Endothelial cell of umbilical vein (primary cell): ENCODE measurements around the gene MVP. TPM values are rescaled to one million over a fixed set of nuclear protein-coding genes. Genes with fewer than 3 reads are reported as not detected.

ENCODE experiments used
- BruUV-seq: library from RNA; stranded (reverse); fragments of 400-500 nt; replicated peaks from 2 replicates; lab custom pipeline; 2021; lab: Mats Ljungman, UMichigan
- CTCF ChIA-PET: fragments of 300-600, 350-600 bp; sonication (Branson Sonifier 250); formaldehyde crosslinking; loops from one replicate; lab custom pipeline; 2021; ENCODE audit warnings: antibody characterized with exemption, inconsistent platforms; lab: Charles Lee
- POLR2A ChIA-PET: fragments of 300-600, 350-600 bp; sonication (Branson Sonifier 250); formaldehyde crosslinking; loops from one replicate; lab custom pipeline; 2021; ENCODE audit warnings: antibody characterized with exemption, inconsistent platforms; lab: Charles Lee
- DNase-seq: peaks from one replicate; pipeline ENCODE4 v3.0.0-alpha.2; 2011; ENCODE audit warnings: low read depth, low spot score
- FAIRE-seq: peaks from 2 replicates; lab custom pipeline; 2011; peaks lifted over from hg19 to GRCh38; lab: Jason Lieb, UNC
- H2AFZ ChIP-seq: 2 replicates; pipeline ENCODE4 v1.6.0; 2012; ENCODE audit warnings: low read depth, low read length, control low read depth, inconsistent platforms
- H3K27ac ChIP-seq: 2 replicates; pipeline ENCODE4 v1.5.1; 2011; ENCODE audit warnings: low read depth, mild to moderate bottlenecking, control low read depth, low read length, moderate library complexity; ENCODE audit not compliant: insufficient read depth
- H3K27me3 ChIP-seq, 2 experiments: 2 replicates each; pipeline versions ENCODE4 v1.6.0 to v1.6.1; 2011; ENCODE audit warnings: low read length in 2 of 2, mixed read lengths in 1 of 2; ENCODE audit not compliant: control insufficient read depth in 2 of 2, insufficient read depth in 2 of 2
- H3K36me3 ChIP-seq, 2 experiments: 2 replicates in 1 of 2; 3 replicates in 1 of 2; pipeline ENCODE4 v1.5.1; 2011; ENCODE audit warnings: low read length in 2 of 2, mild to moderate bottlenecking in 1 of 2, moderate library complexity in 1 of 2; ENCODE audit not compliant: control insufficient read depth in 2 of 2, insufficient read depth in 2 of 2; ENCODE audit errors: extremely low read depth in 1 of 2
- H3K4me1 ChIP-seq: 3 replicates; pipeline ENCODE4 v1.5.1; 2011; ENCODE audit warnings: mild to moderate bottlenecking, low read length; ENCODE audit not compliant: control insufficient read depth, insufficient read depth; ENCODE audit errors: extremely low read depth
- H3K4me2 ChIP-seq: 2 replicates; pipeline ENCODE4 v1.6.1; 2011; ENCODE audit warnings: low read length, control low read depth, mixed read lengths; ENCODE audit not compliant: insufficient read depth
- H3K4me3 ChIP-seq, 3 experiments: fragments of 200-600 bp in 1 of 3; sonication (generic), shearing (Covaris generic) in 1 of 3; replicated peaks in 1 of 3; 2 replicates each; pipeline ENCODE4 v1.5.1; 2011 to 2016; ENCODE audit warnings: control low read depth in 3 of 3, low read length in 3 of 3, mild to moderate bottlenecking in 2 of 3, inconsistent platforms in 1 of 3, low read depth in 1 of 3, moderate library complexity in 1 of 3; ENCODE audit not compliant: insufficient read depth in 1 of 3
- H3K79me2 ChIP-seq: 2 replicates; pipeline ENCODE4 v1.6.0; 2012; ENCODE audit warnings: low read length, inconsistent platforms; ENCODE audit not compliant: control insufficient read depth, insufficient read depth
- H3K9ac ChIP-seq: replicated peaks from 2 replicates; pipeline ENCODE3; 2011; ENCODE audit warnings: low read length, control low read depth; ENCODE audit not compliant: insufficient read depth; ENCODE audit errors: extremely low read depth
- H3K9me1 ChIP-seq: replicated peaks from 3 replicates; pipeline ENCODE4 v1.6.0; 2011; ENCODE audit warnings: mild to moderate bottlenecking, low read length; ENCODE audit not compliant: control insufficient read depth, insufficient read depth; ENCODE audit errors: extremely low read depth
- H3K9me3 ChIP-seq: replicated peaks from 2 replicates; pipeline ENCODE4 v1.5.1; 2012; ENCODE audit warnings: low read length, inconsistent platforms; ENCODE audit not compliant: control insufficient read depth, insufficient read depth
- H4K20me1 ChIP-seq: replicated peaks from 2 replicates; pipeline ENCODE3; 2011; ENCODE audit warnings: mild to moderate bottlenecking, low read length; ENCODE audit not compliant: control insufficient read depth, insufficient read depth; ENCODE audit errors: extremely low read depth
- EZH2 ChIP-seq: IDR thresholded peaks from 2 replicates; pipeline ENCODE4 v1.6.1; 2012; ENCODE audit warnings: borderline replicate concordance, low read depth, mild to moderate bottlenecking, moderate library complexity, low read length, inconsistent platforms; ENCODE audit not compliant: severe bottlenecking
- FOS ChIP-seq: IDR thresholded peaks from 2 replicates; pipeline ENCODE4 v1.6.1; 2011; ENCODE audit warnings: mild to moderate bottlenecking, low read length, moderate library complexity, borderline replicate concordance; ENCODE audit not compliant: insufficient read depth
- GATA2 ChIP-seq: IDR thresholded peaks from 2 replicates; pipeline ENCODE4 v1.7.0; 2011; ENCODE audit warnings: low read depth, mild to moderate bottlenecking, moderate library complexity, mixed read lengths, low read length; ENCODE audit not compliant: insufficient read length, insufficient read depth
- JUN ChIP-seq: IDR thresholded peaks from 2 replicates; pipeline ENCODE4 v1.6.1; 2011; ENCODE audit warnings: borderline replicate concordance, low read depth; ENCODE audit not compliant: insufficient read length, insufficient read depth
- MYC ChIP-seq: IDR thresholded peaks from one replicate; pipeline ENCODE4 v1.6.1; 2011; ENCODE audit warnings: mild to moderate bottlenecking, low read depth, low read length
- POLR2A ChIP-seq: IDR thresholded peaks from 2 replicates; pipeline ENCODE4 v1.6.1; 2012; ENCODE audit warnings: low read depth, mild to moderate bottlenecking, control low read depth, low read length
- POLR2AphosphoS5 ChIP-seq: IDR thresholded peaks from 2 replicates; pipeline ENCODE4 v1.6.1; 2012; ENCODE audit warnings: low read depth, mild to moderate bottlenecking, control low read depth, low read length, moderate library complexity; ENCODE audit not compliant: insufficient read depth
- dilution Hi-C: fragments of 300-500 bp; cut with MboI; formaldehyde crosslinking; loops from one replicate; pipeline ENCODE4 v1.15.0; 2019; ENCODE audit warnings: low sequenced_read_pairs; ENCODE audit not compliant: extremely low pct_ligation_motif_present
- intact Hi-C: fragments of 100-400 bp; cut with micrococcal nuclease; formaldehyde crosslinking; loops from one replicate; pipeline ENCODE4 v1.10.0; 2022
- polyA plus RNA-seq, 4 experiments: library from polyadenylated mRNA; depleted of rRNA in 3 of 4; stranded (reverse) in 3 of 4; unstranded in 1 of 4; fragments of >200 nt; gene quantifications; 2 replicates each; pipeline versions ENCODE4 v1.2.1 to v1.2.3, GENCODE V29; 2011 to 2012; ENCODE audit warnings: missing spikeins in 1 of 4
- total RNA-seq: library from RNA; stranded (reverse); gene quantifications from 2 replicates; pipeline ENCODE4 v1.2.3, GENCODE V29; 2021
- TF ChIP-seq, protein P1 (sequence below), 2 donors: IDR thresholded peaks; 1 replicate in 1 of 2; 2 replicates in 1 of 2; pipeline ENCODE4 v1.5.1; 2011; ENCODE audit warnings: low read length in 2 of 2, mild to moderate bottlenecking in 2 of 2, moderate library complexity in 2 of 2, control low read depth in 1 of 2, inconsistent platforms in 1 of 2, low read depth in 1 of 2; ENCODE audit not compliant: insufficient read depth in 1 of 2; ENCODE audit errors: extremely low read depth in 1 of 2
- TF ChIP-seq, protein P2 (sequence below): IDR thresholded peaks from 2 replicates; pipeline ENCODE4 v1.6.1; 2011; ENCODE audit not compliant: insufficient read depth, insufficient read length

Gene MVP
- total and polyA plus RNA-seq, 2 donors (not counting 3 experiments of a cell fraction or from before 2014, with no cell fraction given), result 49.8 to 118 TPM

DNA sequence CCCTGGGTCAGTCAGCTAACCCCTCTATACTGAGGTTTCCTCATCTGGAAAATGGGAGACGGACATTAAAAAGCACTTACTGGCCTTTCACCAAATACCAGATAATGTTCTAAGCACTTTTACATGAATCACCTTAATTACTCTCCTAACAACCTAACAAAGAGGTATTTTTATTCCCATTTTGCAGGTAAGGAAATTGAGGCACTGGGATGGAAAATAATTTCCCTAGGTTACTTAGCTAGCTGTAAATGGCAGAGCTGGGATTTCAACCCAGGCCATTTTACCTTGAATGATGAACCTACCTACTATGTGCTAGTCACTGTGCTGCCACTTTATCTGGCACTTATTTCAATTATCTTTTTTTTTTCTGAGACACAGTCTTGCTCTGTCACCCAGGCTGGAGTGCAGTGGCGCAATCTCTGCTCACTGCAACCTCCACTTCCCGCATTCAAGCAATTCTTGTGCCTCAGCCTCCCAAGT is 26.0 kb upstream of the MVP start:
- H3K27me3 ChIP-seq, result no peaks in the 10 kb centered on the region
- H3K4me3 ChIP-seq, result no peak overlapping the region
- BruUV-seq, result no TSS peak
- no peak overlapping the region for H3K27ac ChIP-seq
- dilution Hi-C loops (no loop called here), intact Hi-C loops (loop anchor here (5.0 kb wide), 1 partner anchor 183 kb away; no protein-coding TSS in a partner anchor)
- H3K4me2 ChIP-seq, result no peak overlapping the region
- DNase-seq (no peak), FAIRE-seq (no peak)
- POLR2A ChIA-PET, result no interaction called here
- TF ChIP-seq FOS (no peak), MYC (no peak), JUN (no peak), POLR2AphosphoS5 (no peak), EZH2 (no peak), POLR2A (no peak), GATA2 (no peak)
- TF ChIP-seq, protein P1, sequence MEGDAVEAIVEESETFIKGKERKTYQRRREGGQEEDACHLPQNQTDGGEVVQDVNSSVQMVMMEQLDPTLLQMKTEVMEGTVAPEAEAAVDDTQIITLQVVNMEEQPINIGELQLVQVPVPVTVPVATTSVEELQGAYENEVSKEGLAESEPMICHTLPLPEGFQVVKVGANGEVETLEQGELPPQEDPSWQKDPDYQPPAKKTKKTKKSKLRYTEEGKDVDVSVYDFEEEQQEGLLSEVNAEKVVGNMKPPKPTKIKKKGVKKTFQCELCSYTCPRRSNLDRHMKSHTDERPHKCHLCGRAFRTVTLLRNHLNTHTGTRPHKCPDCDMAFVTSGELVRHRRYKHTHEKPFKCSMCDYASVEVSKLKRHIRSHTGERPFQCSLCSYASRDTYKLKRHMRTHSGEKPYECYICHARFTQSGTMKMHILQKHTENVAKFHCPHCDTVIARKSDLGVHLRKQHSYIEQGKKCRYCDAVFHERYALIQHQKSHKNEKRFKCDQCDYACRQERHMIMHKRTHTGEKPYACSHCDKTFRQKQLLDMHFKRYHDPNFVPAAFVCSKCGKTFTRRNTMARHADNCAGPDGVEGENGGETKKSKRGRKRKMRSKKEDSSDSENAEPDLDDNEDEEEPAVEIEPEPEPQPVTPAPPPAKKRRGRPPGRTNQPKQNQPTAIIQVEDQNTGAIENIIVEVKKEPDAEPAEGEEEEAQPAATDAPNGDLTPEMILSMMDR (IDR thresholded peaks at IDR 0.05; ENCODE audit: extremely low read depth in 1 of 2, insufficient read depth in 1 of 2, low read depth in 1 of 2, low read length in 2 of 2), result no peak
- TF ChIP-seq, protein P2, sequence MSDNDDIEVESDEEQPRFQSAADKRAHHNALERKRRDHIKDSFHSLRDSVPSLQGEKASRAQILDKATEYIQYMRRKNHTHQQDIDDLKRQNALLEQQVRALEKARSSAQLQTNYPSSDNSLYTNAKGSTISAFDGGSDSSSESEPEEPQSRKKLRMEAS, result no peak
- H3K4me1 ChIP-seq, result peaks cover 21% of the 10 kb centered on the region
- no peak overlapping the region for H3K9ac ChIP-seq
- H4K20me1 ChIP-seq, result no peaks in the 10 kb centered on the region
- H3K36me3 ChIP-seq, result peaks cover 0 to 4% of the 10 kb centered on the region in 2 experiments
- no peaks in the 10 kb centered on the region for H3K9me1 ChIP-seq
- H3K79me2 ChIP-seq, result peaks cover 65% of the 10 kb centered on the region
- CTCF ChIA-PET, result interaction anchor here (2.2 to 6.3 kb wide), 2 partner anchors 10 to 54 kb away, joined by 5 to 34 read pairs; no protein-coding TSS in a partner anchor
- no peak overlapping the region for H2AFZ ChIP-seq
- no peaks in the 10 kb centered on the region for H3K9me3 ChIP-seq
